Activated naive CD8-positive, alpha-beta T cell treated with anti-CD3 and anti-CD28 coated beads, Interleukin-2, amount 50 U/mL, for 16 hours (primary cell): ENCODE data around the gene AP2A2.
"Not testable (repeated sequence)": the region's sequence is repeated elsewhere in the genome, so short reads cannot be mapped to it uniquely, and the experiment has no call there.

Experiments used
- DNase-seq: peaks from one replicate; pipeline ENCODE4 v3.0.0-alpha.2; 2020; ENCODE audit warnings: low read depth, low spot score

Gene AP2A2

DNA sequence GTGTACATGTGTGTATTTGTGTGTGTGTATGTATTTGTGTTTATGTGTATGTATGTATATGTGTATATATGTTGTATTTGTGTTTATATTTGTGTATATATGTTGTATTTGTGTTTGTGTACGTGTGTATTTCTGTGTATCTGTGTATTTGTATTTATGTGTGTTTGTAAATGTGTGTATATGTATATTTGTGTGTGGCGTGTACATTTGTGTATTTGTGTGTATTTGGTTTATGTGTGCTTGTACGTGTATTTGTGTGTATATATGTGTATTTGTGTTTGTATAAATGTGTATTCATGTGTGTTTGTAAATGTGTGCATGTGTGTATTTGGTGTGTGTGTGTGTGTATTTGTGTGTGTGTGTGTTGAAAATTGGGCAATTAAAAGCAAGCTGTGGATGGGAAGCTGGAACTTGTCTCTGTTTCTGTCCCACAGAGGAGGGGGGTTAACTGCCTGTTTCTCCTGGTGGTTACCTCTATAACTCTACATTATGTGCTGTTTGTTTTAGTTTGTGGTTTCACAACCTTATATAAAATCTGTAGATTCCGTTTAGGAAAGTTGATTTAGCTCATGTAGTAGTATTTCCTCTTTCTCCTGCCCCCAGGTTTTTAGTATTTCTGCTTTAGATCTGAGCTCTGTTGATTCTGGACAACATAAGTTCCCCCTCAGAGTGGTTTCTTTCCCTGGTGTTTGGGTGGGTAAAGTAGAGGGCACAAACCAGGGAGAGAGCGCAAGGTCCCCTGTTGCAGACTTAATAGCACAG lies 28.9 kb downstream of the AP2A2 start:
- no peak for DNase-seq

- DNase-seq = no peak
These were observed 29.7 kb downstream of the AP2A2 start for GRCh38 chr11:955154-956063.

- no peak for DNase-seq
These were observed 31.7 kb downstream of the AP2A2 start for GRCh38 chr11:957212-957920.

GRCh38 chr11:958101-958500 lies 32.4 kb downstream of the AP2A2 start:
- DNase-seq = no peak

GRCh38 chr11:959027-959426 lies 33.4 kb downstream of the AP2A2 start:
- no peak for DNase-seq

DNA sequence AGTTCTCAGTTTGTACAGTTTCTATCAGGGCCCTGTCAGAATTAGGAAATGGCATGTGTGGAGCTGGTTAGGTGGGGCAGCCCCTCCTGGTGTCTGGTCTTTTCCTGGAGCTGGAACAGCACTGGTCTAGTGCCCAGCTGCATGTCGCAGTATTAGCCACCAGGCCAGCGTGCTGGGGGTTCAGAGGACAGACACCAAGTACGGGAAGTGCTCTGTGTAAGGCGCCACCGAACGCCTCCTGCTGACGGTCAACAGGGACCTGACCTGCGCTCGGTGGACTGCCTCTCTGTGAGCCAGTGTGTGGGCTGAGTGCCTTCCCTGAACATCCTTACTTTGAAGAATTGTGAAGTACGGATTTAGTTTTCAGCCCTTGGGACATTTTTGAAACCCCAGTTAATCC lies 33.9 kb downstream of the AP2A2 start:
- no peak for DNase-seq

GRCh38 chr11:961310-961920 lies 35.7 kb downstream of the AP2A2 start:
- not testable (repeated sequence) for DNase-seq

GRCh38 chr11:961921-962320 lies 36.3 kb downstream of the AP2A2 start:
- DNase-seq = no peak

- DNase-seq = no peak
These were observed 37.0 kb downstream of the AP2A2 start for GRCh38 chr11:962688-963087.

DNA sequence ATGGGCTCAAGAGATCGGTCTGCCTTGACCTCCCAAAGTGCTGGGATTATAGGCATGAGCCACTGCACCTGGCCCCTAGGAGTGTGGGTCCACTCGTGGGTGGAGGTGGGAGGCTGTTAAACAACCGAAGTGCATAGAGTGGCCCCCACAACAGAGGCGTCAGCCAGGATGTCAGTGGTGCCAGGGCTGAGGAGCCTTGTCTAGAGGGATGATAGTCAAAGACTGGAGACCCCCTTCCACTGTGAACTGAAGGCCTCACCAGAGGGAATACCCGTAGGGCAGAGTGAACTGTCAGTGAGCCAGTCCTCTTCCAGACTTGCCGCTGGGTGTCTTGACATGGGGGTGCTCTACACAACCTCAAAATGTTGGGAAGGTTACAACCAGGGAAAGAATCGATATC lies 38.2 kb downstream of the AP2A2 start:
- no peak for DNase-seq

GRCh38 chr11:965206-965775 lies 39.6 kb downstream of the AP2A2 start:
- no peak for DNase-seq

DNA sequence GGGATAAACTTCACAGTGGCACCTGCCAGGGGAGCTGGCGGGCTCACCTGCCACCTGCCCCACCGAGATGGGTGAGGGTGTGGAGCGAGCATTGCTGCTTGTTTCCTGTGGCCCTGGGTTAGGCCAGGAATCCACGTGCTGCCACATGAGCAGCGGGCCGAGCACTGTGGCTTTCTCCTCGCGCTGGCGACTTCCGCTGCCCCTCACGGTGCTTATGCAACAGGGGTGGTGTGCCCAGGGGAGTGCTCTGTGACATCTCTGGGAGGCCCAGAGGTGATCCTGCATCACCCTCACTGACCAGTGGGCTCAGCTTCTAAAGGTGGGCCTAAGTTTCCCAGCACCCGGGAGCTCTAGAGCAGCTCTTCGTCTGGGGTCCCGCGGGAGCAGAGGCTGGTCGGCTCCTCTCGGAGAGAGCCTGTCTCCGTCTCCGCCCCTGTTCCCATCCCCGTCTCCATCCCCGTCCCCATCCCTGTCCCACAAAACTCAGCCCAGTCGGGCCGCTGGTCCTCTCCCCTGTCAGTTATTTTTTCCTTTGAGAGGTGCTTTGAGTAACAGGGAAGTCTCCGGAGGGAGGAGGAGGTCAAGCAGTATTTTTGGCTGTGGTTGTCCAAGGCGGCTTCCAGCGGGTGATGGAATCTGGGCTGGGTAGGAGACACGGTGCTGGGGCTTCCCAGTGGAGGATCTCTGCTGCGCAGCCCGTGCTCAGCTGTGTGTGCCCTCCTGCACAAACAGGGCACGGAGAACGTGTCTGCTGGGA lies 42.5 kb downstream of the AP2A2 start:
- no peak for DNase-seq

- no peak for DNase-seq
These were observed 43.2 kb downstream of the AP2A2 start for GRCh38 chr11:968822-969221.

- DNase-seq = no peak
These were observed 44.1 kb downstream of the AP2A2 start for GRCh38 chr11:969651-970205.

- no peak for DNase-seq
These were observed 44.7 kb downstream of the AP2A2 start for GRCh38 chr11:970319-970871.

DNA sequence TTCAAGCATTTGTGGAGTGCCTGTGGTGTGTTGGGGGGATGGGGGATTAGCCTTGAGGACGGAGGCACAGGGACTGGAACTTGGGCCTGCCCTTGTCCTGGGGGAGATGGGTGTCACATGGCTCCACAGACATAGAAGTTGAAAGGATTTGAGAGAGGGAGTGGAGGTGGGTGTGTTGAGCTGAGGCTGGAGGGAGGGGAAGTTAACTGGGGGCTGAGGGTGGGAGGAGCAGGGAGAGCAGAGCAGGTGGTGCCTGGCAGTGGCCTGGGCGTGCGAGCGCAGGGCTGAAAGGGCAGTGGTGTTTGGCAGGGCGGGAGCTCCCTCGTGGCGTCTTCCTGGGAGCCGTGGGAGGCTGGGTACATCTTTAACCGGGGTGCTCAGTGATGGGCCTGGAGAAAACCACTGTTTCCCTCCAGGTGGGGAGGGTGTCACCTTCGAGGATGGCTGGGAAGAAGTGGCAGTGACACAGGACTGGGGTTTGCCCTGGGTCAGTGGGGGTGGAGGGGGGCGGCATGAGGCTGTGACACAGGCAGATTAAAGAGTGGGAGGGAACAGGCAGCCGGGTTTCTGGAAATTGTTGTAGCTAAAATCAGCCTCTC lies 45.5 kb downstream of the AP2A2 start:
- DNase-seq = no peak

DNA sequence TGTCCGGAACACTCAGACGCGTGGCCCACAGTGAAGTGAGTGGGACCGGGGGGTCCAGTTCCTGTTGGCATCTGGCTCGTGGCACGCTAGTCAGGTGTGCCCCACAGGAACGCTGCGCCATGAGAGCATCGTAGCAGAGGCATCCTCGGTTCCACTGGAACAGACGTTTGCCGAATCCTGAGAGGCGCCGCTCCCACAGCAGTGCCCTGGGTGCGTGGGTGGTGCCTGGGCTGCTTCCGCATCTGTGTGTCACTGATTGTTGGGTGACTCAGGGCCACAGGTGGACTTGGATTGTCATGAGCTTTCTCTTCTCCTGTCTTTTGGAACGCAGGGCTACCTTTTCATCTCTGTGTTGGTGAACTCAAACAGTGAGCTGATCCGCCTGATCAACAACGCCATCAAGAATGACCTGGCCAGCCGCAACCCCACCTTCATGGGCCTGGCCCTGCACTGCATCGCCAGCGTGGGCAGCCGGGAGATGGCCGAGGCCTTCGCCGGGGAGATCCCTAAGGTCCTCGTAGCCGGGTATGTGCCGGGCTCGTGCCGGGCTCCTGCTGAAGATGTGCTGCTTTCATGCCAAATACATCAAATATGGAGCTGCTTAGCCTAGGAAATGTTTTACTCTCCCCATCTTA lies 46.2 kb downstream of the AP2A2 start:
- DNase-seq = no peak

DNA sequence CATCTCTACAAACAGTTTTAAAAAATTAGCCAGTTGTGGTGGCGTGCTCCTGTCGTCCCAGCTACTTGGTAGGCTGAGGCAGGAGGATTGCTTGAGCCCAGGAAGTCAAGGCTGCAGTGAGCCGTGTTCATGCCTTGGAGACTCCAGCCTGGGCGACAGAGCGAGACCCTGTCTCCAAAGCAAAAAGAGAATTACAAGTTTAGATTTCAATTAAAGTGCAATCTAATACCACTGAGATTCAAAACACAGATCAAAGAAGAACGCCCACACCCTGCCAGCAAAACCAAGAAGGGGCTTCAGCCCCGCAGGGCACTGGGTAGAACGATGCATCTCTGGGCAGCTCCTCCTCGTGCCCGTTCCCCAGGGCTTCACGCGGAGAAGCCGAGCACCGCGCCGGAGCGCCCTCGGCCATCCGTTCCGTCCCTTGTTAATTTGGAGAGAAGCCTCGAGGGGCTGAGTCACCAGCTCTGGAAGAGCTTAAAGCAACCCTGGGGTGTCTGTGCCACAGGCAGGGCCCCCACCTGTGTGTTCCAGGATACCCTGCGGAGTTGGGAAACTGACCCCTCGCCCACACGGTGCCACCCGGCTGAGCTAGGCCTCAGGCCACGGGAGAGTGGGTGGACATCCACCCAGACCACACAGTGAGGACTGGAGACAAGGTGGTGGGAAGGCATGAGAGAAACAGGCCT lies 47.0 kb downstream of the AP2A2 start:
- DNase-seq = no peak

GRCh38 chr11:973237-973636 lies 47.6 kb downstream of the AP2A2 start:
- DNase-seq = no peak
